ENCODE measurements around the gene CAMK2D.

Gene CAMK2D

DNA sequence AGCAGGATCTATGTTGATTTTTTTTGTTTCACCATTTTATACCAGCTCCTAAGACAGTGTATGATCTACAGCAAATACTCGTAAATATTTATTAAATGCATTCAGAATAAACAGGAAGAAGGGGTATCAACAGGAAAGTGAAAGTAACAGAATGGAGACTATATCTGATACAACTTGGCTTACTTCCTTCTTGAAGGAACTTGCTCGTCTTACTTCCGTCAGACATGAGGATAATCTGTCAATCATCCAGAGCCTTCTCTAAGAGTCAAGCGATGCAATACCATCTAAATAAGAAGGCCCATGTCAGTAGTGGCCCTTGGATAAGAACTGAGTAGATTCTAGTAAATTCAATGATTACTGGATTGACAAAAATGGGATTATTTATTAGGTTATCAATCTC, 84.2 kb downstream of the CAMK2D start:
- peak; percentile 45 for DNase-seq

DNA sequence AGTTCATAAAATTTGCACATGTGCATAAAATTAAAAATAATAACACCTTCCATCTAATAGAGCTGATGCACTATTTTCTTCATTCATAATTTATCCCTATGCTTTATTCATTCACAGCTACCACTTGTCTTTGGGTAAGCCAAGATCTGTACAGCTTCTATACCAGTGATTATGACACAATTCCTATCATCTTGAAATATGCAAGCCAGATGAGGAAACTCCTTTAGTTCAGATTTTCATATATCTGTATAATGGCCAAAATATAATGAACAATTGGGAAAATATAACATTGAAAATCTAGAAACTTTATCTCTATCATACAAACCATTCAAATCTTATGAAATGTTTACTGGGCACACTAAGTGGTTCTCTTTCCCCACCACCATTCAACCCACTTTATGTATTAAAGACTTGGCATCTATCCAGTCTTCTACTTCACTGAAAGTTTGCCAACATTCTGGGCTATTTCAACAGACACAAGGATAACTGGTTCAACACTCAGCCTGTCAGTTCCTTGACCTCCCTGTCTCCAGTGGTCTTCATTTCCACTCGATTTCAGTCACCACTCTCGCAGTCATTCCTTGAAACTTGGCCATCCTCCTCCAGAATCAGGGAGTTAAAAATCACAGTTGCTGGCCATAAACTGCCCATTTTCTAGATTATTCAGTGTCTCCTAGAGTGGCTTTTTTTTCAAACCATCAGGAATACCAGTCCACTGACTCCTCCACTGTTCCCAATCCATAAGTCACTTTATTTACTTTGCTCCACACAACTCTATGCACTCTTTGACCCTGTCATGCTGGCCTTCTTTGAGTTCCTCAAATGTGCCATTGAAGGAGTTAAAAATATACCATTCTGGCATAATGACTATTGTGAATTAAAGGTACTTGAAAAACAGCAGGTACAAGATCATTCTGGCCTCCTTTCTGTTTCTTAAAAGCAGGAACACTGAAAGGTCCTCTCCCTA, 85.5 kb downstream of the CAMK2D start:
- no peak for DNase-seq

DNA sequence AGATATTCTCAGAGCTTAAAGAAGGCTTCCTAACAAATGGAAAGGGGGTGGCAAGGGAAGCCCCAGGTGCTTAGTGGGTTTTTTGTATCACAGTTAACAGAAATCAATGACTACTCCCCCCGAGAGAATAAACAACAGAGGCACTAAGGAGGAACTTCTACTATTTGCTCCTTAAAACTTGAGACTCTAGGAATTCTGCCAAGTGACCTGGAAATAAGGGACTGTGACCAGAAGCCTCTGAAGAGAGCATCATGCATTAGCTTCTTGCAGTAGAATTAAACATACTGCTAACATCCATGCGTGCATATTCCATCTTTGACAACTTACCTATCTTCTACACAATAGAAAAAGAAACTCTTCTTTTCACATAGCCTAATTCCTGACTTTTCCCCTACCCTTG, 86.8 kb downstream of the CAMK2D start:
- DNase-seq: no peak

DNA sequence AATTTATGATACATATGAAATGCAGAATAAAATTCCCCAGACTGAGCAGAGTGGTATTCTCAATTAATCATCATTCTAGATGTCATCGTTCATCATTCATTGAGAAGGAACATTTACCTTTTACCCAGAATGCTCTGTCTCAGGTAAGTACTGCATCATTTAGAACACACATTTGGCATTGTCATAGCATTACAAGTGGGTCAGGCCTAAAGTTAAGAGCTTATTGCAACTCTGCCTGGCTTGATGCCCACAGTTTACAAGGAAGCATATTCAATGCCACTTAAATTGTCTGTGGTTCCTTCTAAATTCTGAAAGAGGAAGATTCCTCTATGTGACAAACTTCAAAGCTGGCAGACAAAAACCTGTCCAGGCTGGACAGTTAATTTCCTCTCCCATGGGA, 87.3 kb downstream of the CAMK2D start:
- DNase-seq: no peak

DNA sequence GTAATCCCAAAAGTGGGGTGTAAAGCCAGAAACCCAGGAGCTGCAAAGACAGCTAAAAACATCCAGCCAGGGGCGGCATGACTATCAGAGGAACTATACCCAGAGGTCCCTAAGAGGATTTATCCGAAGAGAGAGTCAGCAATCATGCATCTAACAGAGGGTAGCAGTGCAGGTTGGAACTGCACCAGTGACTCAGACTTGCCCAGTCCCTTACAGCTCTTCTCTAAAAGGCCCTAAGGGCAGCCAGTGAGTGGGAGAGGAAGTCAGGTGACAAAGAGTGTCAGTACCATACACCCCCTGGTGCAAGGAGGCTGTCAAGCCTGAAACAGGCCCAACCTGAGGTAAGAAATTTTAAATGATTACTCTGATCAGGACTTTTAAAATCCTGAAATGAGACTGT, 88.1 kb downstream of the CAMK2D start:
- DNase-seq: peak; percentile 26

DNA sequence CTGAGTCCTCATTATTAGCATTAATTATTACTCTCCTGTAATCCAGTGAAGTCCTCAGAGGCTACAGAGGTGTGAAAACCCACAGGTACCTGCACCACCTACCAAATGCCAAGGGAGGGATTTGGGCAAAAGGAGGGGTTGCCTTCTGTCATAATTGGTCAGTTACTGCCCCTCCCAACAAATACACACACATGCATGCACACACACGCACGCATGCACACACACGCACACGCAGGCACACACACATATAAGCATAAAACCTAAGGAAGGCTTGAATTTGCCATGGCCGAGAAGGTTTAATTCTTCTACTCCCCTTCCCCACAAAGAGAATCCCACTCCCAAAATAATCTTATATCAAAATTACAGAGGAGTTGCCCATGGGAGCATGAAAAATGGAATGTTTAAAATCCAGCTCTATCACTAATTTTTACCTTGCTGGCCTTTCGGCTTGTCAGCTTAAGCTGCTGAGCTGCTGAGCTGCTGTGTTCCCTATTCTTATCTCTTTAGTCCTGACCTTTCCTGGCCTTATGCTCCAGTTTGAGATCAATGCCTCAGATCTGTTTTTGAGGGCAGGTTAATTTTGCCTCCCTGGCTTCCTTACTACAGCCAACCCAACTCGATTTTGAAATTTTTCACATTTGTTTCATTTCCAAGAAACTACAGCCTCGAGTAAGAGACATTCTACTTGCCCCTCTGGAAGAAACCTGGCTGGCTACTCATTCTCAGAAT, 95.0 kb downstream of the CAMK2D start:
- no peak for DNase-seq

DNA sequence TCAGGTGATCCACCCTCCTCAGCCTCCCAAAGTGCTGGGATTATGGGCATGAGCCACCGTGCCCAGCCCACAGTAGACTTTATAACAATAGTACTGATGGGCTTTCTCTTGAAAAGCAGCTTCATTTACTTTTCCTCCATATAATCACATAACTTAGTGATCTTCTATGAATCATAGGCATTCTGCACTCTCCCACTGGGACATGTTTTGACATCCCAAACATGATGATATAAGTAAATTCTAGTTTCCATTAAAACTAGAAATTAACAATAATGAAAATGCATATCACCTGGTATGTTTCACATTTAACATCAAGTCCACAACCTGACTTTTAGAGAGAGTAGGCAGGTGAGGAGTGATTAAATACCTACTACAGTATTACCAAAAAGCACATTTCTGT, 96.5 kb downstream of the CAMK2D start:
- DNase-seq: no peak

DNA sequence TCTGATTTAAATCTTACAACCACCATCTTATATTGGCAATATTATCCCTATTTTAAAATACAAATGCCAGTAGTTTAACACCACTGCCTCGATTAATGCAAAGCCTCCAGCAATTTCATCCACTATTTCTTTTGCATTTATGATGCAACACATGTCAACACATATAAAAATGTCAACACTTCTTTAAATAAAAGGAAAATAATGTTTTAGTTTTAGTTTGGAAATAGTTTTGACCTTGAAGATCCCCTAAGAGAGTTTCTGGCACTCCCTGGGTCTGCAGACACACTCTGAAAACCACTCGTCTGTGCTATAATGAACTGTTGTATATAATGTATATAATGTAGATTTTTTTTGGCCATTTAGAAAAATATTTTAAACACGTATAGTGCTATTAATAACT, 99.0 kb downstream of the CAMK2D start:
- no peak for DNase-seq

DNA sequence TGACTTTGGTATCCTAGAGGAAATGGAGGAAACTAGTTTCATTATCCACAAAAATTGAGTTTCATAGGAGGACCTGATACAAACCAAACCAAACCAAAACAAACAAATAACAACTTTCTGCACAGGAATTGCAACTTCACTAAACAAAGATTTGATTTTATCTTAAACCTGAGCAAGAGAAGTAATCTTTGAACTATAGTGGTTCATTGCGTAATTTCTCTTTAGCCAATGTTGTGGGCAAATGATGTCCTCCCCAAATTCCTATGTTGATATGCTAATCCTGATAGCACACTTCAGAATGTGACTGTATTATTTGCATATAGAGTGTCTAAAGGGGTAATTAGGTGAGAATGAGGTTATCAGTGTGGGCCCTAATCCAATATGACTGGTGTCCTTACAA, 102.4 kb downstream of the CAMK2D start:
- no peak for DNase-seq

DNA sequence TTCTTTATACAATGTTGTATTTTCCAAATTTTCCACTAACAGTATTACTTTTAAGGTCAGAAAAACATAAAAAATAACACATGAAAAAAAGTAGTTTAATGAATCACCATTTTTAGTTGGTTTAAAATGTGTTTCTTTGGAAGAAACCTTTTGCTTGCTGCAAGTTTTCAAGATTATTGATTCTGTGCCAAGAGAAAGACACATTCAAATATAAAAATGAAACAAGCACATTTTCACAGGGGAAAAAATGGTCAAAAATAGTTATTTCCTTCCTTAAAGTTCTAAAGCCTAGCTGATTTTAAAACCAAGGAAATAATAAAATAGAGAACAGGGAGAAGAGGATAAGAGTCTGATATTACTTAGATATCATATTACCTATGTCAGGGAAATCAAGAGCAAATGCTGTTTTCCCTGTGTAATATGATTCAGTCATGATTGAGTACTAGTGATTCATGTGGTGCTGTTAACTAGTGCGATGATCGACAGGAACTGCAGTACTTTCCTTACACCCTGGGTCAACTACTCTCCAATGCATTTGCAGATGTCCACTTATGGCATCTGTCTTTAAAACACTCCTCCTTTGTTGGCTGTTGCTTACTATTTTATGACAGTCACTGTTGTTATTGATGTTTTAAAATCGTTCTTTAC, 103.8 kb downstream of the CAMK2D start:
- DNase-seq: no peak

DNA sequence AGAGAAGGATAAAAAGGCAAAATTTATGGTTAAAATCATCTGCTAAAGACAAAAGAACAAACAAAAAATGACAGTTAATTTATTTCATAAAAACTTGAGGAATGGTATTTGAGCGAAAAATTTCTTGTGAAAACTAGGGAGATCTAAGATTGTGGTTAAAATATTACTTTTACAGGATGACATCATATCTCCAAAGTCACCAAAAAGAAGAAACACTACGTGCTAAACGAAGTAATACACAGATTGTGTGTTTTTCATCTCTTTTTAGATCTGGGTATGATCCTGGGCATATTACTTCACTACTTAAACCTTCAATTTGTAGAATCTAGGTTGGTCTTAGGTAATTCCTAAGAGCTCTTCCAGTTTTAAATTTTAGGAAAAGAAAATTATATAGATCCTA, 107.7 kb downstream of the CAMK2D start:
- no peak for DNase-seq

DNA sequence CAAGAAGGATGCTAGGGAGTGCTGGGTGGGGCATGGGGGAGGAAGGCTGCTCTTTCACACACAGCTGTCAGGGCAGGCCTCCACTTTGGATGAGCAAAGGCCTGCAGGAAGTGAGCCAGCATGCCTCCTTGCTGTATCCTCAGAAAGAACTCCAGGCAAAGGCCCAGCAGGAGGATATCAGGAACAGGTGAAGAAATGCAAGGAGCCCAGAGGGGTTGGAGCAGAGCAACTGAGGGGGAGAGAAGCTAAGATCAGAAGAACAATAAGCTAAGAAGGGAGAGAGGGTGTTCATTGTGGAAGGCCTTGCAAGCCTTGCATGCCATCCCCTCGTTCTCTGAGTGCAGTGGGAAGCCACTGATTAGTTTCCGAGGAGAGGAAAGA, 115.1 kb downstream of the CAMK2D start:
- no peak for DNase-seq

DNA sequence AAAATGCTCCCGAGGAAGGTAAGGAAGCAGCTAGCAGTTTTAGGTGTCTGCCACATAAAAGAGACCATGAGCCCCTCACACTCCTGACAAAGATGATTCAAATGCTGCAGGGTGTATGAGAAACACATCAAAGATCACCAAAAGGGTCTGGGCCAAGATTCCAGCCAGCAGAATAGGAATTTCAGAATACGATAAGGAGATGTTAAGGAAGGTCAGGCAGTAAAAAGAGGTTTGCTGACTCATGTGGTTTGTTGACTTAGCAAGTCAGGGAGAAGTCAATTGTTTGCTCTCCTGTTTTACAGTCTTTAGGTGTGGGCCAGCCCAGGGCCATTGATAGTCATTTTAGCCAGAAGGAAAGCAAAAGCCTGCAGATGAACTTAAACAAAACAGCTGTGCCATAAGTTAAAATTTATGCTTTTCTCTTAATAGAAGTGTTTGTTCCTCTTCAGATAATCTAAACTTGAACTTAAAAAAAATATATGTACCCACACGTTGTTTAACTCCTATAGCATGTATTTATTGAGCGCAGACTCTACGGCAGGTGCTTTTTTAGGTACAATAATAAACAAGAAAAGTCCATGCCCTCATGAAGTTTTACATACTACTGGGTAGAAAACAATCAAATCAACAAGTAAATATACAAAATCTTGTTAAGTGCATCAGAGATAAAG, 115.6 kb downstream of the CAMK2D start:
- DNase-seq: no peak

DNA sequence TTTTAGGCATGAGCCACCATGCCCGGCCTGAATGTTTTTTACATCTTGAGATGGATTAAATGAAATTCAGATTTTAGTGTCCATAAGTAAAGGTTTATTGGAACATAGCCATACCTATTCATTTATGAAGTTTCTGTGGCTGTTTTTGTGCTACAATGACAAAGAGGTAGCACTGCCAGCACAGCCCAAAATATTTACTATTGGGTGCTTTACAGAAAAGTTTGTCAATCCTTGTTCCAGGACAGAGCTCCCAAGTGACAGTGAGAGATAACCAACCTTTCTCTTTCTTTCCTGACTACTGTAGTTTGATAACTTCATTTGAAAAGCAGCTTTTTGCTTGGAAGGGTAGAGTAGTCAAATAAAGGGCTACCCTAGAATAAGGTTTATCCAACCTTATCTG, 116.2 kb downstream of the CAMK2D start:
- DNase-seq: no peak

DNA sequence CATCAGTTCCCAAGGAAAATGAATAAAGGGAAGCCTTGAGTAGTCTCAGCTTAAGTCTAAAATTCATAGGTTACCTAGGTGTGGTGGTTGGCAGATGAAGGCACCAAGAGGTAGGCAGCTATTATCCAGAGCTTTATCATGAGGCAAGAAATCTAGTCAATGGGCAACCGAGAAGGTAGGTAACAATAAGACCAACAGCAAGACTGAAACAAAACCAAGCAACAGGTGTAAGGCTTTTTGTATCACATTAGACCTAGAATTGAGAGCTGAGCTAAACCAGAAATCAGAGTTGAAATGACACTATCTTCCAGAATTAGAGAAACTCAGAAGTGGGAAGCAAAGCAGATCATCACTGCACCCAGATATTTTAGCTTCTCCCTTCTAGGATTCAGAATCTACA, 117.1 kb downstream of the CAMK2D start:
- no peak for DNase-seq

DNA sequence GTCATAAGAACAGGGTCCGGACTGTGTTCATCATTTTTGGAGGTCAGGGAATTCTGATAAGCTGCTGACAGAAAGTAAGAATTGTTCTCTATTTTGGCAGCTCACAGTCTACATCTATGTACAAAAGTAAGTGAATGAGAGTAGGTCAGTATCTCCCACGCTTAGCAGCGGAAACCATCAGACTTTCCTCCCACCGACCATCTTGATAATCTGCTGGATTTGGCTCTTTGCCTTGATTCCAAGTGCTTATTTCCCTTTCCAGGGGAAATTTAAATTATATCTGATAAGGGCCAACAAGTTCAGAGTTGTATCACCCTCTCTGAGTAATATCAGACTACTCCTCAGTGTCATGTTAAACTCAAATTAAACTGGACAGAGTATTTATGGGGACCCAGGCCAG, 118.0 kb downstream of the CAMK2D start:
- DNase-seq: no peak

DNA sequence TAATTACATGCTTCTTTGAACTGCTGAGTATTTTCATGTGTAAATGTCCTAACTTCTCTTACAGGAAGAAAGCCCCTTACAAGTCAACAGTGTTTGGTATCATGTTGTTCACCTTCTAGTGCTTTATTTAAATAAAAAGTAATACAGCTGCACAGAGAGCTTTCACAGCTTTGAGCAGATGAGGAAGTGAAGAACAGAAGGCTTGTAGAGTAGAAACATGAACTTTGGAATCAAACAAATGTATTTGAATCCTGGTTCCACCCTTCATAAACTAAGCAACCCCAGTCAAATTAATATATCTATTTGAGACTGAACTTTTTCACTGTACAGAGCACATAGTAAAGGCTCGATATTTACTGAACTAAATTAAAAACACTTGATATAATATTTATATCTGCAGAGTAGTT, 120.5 kb downstream of the CAMK2D start:
- DNase-seq: no peak

DNA sequence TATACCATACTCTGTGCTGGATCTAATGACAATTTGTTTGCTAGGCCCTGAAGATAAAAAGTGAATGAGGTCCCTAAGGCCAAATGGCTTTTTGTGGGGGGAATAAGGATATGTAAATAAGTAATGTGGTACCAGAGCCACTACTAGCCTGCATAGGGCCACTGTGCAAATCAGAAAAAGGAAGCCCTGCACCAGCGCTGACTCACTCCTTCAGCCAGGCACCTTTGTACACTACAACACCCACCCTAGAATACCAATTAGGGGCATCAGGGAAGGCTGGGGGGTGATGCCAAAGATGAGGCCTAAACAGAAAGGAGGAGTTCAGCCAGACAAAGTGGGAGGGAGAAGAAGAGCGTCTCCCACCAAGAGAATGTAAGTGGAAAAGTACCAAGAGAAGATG, 122.2 kb downstream of the CAMK2D start:
- no peak for DNase-seq

DNA sequence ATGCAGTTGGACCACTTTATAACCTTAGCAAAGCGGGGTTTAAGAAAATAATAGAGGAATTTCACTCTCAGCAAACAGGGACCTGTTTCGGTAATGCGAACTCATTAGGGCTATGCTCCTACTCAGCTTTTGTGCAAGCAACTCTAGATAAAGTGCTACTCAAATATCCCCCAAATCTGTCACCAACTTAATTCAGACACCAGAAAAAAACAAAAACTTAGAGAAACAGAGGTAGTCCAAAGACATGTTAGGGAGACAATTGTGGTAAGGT, 123.0 kb downstream of the CAMK2D start:
- DNase-seq: no peak

DNA sequence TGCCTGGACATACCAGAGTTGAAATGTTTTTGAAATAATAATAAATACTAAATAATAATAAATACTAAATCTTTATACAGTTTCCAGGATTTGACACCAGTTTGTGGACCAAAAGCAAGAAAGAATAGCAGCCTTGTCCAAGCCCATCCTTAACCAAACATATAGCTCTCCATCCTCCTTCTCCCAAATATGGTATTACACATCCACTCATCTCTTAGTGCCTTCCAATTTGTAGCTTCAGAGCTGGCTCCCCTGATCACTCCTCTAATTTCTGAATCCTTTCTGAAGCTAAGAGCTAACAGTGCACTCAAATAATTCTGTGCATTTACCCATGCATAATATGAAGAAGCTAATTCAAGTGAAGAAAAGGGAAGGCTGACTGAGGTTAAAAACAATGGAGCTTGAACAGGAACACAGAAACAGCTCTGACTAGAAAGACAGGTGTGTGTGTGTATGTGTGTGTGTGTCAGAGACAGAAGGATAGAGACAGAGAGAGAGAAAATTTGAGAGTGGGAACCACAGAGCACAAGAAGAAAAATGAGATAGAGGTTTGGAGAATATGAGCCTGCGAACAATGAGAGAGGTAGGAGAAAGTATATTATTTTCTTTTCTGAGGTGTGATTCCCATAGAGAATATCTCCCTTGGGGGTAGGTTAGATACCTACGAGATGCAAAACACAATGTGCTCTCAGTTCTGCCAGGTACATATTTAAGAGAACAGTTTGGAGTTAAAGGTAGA, 123.5 kb downstream of the CAMK2D start:
- DNase-seq: no peak

DNA sequence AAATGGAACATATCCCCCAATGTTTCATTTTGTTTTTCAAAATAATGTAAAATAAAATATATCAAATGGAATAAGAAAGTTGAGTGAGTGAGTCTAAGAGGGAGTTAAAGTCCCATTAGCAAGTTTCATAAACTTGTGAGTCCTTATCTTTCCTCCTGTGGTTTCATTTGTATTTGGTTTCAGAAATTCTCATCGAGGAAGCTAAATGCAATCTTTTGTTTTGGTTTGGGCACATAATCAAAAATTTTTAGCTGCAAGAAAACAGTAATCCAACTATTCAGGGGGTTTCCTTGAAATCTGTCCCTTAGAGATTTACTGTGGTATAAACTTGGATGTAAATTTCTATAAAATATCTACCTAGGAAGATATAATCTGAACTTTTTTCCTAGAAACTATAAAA, 124.2 kb downstream of the CAMK2D start:
- no peak for DNase-seq

DNA sequence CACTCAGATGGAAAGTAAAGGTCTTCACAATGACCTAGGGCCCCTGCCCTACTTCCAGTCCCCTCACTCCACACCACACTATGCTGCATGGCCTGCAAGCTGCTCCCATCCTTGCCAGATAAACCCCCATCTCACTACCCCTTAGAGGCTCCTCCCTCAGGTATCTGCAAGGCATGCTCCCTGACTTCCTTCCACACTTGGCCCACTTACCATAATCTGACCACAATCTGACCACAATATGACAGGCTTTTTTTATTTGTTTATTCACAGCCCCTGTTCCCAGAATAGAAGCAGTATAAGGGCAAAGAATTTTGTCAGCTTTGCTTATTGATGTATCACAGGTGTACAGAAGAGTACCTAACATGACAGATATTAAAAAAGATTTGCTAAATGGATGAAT, 124.7 kb downstream of the CAMK2D start:
- peak; percentile 69 for DNase-seq

DNA sequence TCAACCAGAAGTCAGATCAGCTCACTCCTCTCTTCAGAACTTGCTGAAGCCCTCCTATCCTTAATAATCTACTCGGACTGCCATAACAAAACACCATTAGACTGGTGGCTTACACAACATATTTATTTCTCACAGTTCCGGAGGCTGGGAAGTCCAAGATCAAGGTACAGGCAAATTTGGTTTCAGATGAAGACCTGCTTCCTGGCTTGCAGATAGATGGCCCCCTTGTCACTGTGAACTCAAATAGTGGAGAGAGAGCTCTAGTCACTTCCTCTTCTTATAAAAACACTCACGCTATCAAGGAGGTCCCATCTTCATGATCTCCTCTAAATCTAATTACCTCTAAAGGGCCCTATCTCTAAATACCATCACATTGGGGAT, 125.1 kb downstream of the CAMK2D start:
- peak; percentile 51 for DNase-seq

All from CD4-positive, alpha-beta T cell treated with Interleukin-12 subunit alpha and Interleukin-12 subunit beta, for 1 hour (primary cell).